ENCODE data around the gene ARHGEF39. TPM values are rescaled to one million over a fixed set of nuclear protein-coding genes. Genes with fewer than 3 reads are reported as not detected.
A peak's percentile ranks its signal among the peaks of the same experiment; 100 is the strongest.

The ARHGEF39 gene
- total and polyA plus RNA-seq, 10 of the 15 experiments (the other 5 are each of a cell fraction or from before 2014, with no cell fraction given) = 2.0 to 28.9 (median 13.2) TPM

- peak; percentile 84 for TF ChIP-seq POLR2AphosphoS5 (IDR thresholded peaks at IDR 0.05; ENCODE audit: low read length)
- peak; percentile 80 for TF ChIP-seq POLR2A (IDR thresholded peaks at IDR 0.05; ENCODE audit: low read depth, low read length)
- TF ChIP-seq RBBP5 (conservative IDR thresholded peaks at IDR 0.05) = no peak
- TF ChIP-seq, protein P1, sequence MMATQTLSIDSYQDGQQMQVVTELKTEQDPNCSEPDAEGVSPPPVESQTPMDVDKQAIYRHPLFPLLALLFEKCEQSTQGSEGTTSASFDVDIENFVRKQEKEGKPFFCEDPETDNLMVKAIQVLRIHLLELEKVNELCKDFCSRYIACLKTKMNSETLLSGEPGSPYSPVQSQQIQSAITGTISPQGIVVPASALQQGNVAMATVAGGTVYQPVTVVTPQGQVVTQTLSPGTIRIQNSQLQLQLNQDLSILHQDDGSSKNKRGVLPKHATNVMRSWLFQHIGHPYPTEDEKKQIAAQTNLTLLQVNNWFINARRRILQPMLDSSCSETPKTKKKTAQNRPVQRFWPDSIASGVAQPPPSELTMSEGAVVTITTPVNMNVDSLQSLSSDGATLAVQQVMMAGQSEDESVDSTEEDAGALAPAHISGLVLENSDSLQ (IDR thresholded peaks at IDR 0.05) = peak; percentile 29; the same call in 1 of the 2 replicates
- TF ChIP-seq ZBTB40 (IDR thresholded peaks at IDR 0.05; ENCODE audit: borderline replicate concordance) = peak; percentile 45; the same call in 1 of the 2 replicates
- no peak for TF ChIP-seq PAX8 (IDR thresholded peaks at IDR 0.05)
- no peak for TF ChIP-seq SMARCA5 (IDR thresholded peaks at IDR 0.05)
- peak; percentile 73; the same call in 1 of the 2 replicates for TF ChIP-seq PAX5 (IDR thresholded peaks at IDR 0.05; ENCODE audit: borderline replicate concordance, low read depth, low read length)
- 0 out of 4 replicates have a peak, but pooled peaks of 1 of the 2 experiments have one; percentile 19 for TF ChIP-seq IKZF2 (IDR thresholded peaks at IDR 0.05)
- 0 out of 2 replicates have a peak, but pooled peaks have one; percentile 31 for TF ChIP-seq RAD21 (IDR thresholded peaks at IDR 0.05; ENCODE audit: insufficient read depth, low read depth, low read length)
Measured at GRCh38 chr9:35616681-35617459, 48.1 kb downstream of the ARHGEF39 start (continued).
